Measurements from ENCODE around the gene GPR137. TPM values are rescaled to one million over a fixed set of nuclear protein-coding genes. Genes with fewer than 3 reads are reported as not detected.
"Not testable (repeated sequence)": the region's sequence is repeated elsewhere in the genome, so short reads cannot be mapped to it uniquely, and the experiment has no call there.

Gene GPR137
- total and polyA plus RNA-seq, 9 of the 15 experiments (the other 6 are each of a cell fraction or from before 2014, with no cell fraction given) = 0.32 to 26.7 (median 10.7) TPM

GRCh38 chr11:64315667-64316526 is 30.2 kb downstream of the GPR137 start:
- Histone ChIP-seq H3K4me2 (ENCODE audit: insufficient read depth, low read length) (peak overlapping the region; percentile 95), H3K4me3 (peak overlapping the region; percentile 94), H3K79me2 (ENCODE audit: control insufficient read depth, insufficient read depth, low read length) (peaks cover 45% of the 10 kb centered on the region), H3K27ac (ENCODE audit: extremely low read depth, low read depth, low read length) (peak overlapping the region; percentile 99; the same call in 1 of the 3 replicates), H3K36me3 (ENCODE audit: control insufficient read depth, insufficient read depth, low read length) (peaks cover 62% of the 10 kb centered on the region), H3K9ac (ENCODE audit: insufficient read depth in 1 of 2, low read depth in 2 of 2, low read length in 2 of 2) (peak overlapping the region; percentile 86 to 94; a peak in 3 of 4 replicates), H3K4me1 (replicated peaks in 1 of 2; ENCODE audit: control insufficient read depth in 2 of 2, insufficient read depth in 2 of 2, low read length in 2 of 2) (peaks cover 8 to 63% of the 10 kb centered on the region in 2 experiments; a peak in 4 of 5 replicates)
- intact Hi-C loops (cut with micrococcal nuclease); H4K20me1 ChIP-seq (replicated peaks; ENCODE audit: control insufficient read depth, insufficient read depth, low read length); in situ Hi-C loops (cut with MboI); BruUV-seq (replicated peaks); ATAC-seq; H3K9me1 ChIP-seq (ENCODE audit: control insufficient read depth, insufficient read depth, low read length); DNase-seq (ENCODE audit: extremely low read depth in 1 of 4, low spot score in 3 of 4); H3K27me3 ChIP-seq (ENCODE audit: control insufficient read depth in 2 of 2, insufficient read depth in 2 of 2, low read length in 2 of 2); H3K9me3 ChIP-seq (replicated peaks; ENCODE audit: control insufficient read depth, insufficient read depth, low read depth, low read length); FAIRE-seq; H2AFZ ChIP-seq (ENCODE audit: low read depth, low read length); TF ChIP-seq MYNN (CRISPR knock-in tag; IDR thresholded peaks at IDR 0.05): not testable (repeated sequence)
- 72% methylated on average over 15 of the region's 25 CpGs for WGBS (ENCODE audit: insufficient coverage, low coverage, missing lambda C conversion rate)
- TF ChIP-seq KDM5B (IDR thresholded peaks at IDR 0.05; ENCODE audit: insufficient replicate concordance, low read depth, low read length) (peak; percentile 44), MAZ (CRISPR knock-in tag; conservative IDR thresholded peaks at IDR 0.05 in 1 of 2, IDR thresholded peaks at IDR 0.05 in 1 of 2) (peak in 1 of 2 experiments; percentile 47; a peak in 2 of 4 replicates), SUPT5H (IDR thresholded peaks at IDR 0.05) (peak; percentile 5; the same call in 1 of the 2 replicates), RBFOX2 (IDR thresholded peaks at IDR 0.05; ENCODE audit: low read depth, low read length) (peak; percentile 58), HNRNPL (IDR thresholded peaks at IDR 0.05; ENCODE audit: low read depth, low read length) (0 out of 2 replicates have a peak, but pooled peaks have one; percentile 41), POLR2AphosphoS2 (IDR thresholded peaks at IDR 0.05; ENCODE audit: low read length) (peak; percentile 43; the same call in 1 of the 2 replicates), POLR2G (IDR thresholded peaks at IDR 0.05; ENCODE audit: low read depth, low read length) (peak; percentile 78), POLR2A (conservative IDR thresholded peaks at IDR 0.05) (peak; percentile 1; the same call in 1 of the 2 replicates), RBM22 (IDR thresholded peaks at IDR 0.05; ENCODE audit: low read depth, low read length, poor library complexity, severe bottlenecking) (peak; percentile 16), ZBTB7A (IDR thresholded peaks at IDR 0.05; ENCODE audit: borderline replicate concordance, control insufficient read depth, low read depth, low read length) (0 out of 2 replicates have a peak, but pooled peaks have one; percentile 15), MYNN (IDR thresholded peaks at IDR 0.05) (peak; percentile 58; the same call in 1 of the 2 replicates), POLR2AphosphoS5 (IDR thresholded peaks at IDR 0.05; ENCODE audit: control insufficient read depth, insufficient read depth, low read depth, low read length) (peak; percentile 50; the same call in 1 of the 2 replicates)
- POLR2A ChIA-PET = interaction anchor here (0.8 to 2.5 kb wide), 2 partner anchors 9 to 39 kb away, joined by 3 to 10 read pairs; no protein-coding TSS in a partner anchor
- CTCF ChIA-PET (ENCODE audit: low intra/inter-chr PET ratio) = interaction anchor here (2.7 kb wide), 1 partner anchor 39 kb away, joined by 19 read pairs; no protein-coding TSS in a partner anchor
